ENCODE data around the gene AP3S1. TPM values are rescaled to one million over a fixed set of nuclear protein-coding genes. Genes with fewer than 3 reads are reported as not detected.
"Not testable (repeated sequence)": the region's sequence is repeated elsewhere in the genome, so short reads cannot be mapped to it uniquely, and the experiment has no call there.

The AP3S1 gene
- total and polyA plus RNA-seq, 3 donors from 2014 or later: 103 to 136 (median 105) TPM

DNA sequence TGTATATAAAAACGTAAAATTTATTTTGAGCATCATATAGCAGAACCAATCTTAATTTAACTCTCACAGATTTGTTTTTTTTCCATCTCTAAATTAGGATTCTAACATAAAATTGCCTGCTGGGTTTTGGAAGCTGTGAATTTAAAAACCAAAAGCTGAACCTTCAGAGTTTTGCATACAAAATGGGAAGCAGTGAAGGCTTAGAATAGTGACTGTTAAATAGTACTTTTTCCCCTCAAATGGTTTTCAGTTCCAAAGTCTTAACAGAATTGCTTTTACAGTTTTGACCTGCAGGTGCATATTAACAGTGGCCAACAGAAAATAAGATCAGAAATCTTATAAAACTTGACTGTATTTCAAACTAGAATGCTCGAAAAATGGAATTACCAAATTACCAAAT lies 65.4 kb downstream of the AP3S1 start:
- no peak overlapping the region for H3K4me3 ChIP-seq
- no peaks in the 10 kb centered on the region for H3K4me1 ChIP-seq
- no peak overlapping the region for H3K27ac ChIP-seq
- no peaks in the 10 kb centered on the region for H3K36me3 ChIP-seq (ENCODE audit: low read depth, missing control alignments)
- 88 to 95% methylated on average over 2 of the region's 2 CpGs for WGBS, 2 donors
- TF ChIP-seq CTCF (IDR thresholded peaks at IDR 0.05): no peak
- TF ChIP-seq POLR2A (IDR thresholded peaks at IDR 0.05): no peak
- no peak for DNase-seq
- H3K27me3 ChIP-seq: no peaks in the 10 kb centered on the region
- intact Hi-C loops (cut with DNase I; ENCODE audit: low total_unique reads): no loop called here
- no peaks in the 10 kb centered on the region for H3K9me3 ChIP-seq

- DNase-seq; H3K4me3 ChIP-seq; H3K27ac ChIP-seq; H3K9me3 ChIP-seq; H3K36me3 ChIP-seq (ENCODE audit: low read depth, missing control alignments); H3K27me3 ChIP-seq; intact Hi-C loops (cut with DNase I; ENCODE audit: low total_unique reads); H3K4me1 ChIP-seq: not testable (repeated sequence)
- WGBS, 2 donors: 94 to 96% methylated on average over 5 of the region's 5 CpGs
Measured at GRCh38 chr5:115913623-115914400, 72.1 kb downstream of the AP3S1 start.

DNA sequence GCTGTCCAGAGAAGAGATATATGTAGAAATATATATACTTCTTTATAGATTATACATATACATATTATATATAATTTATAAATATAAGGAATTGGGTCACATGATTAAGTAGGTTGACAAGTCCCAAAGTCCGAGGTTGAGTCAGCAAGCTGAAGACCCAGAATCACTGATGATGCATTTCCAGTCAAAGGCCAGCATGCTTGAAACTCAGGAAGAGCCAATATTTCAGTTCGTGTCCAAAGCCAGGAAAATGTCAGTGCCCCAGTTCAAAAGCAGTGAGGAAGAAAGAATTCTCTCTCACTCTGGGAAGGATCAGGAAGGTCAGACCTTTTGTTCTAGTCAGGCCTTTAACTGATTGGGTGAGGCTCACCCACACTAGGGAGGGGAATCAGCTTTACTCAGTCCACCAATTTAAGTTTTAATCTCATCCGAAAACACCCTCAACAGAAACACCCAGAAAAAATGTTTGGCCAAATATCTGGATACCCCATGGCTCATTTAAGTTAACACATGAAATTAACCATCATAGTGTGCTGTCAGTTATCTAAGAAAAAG lies 78.5 kb downstream of the AP3S1 start:
- WGBS, 2 donors: 54 to 67% methylated on average over 3 of the region's 3 CpGs
- no peak overlapping the region for H3K27ac ChIP-seq
- no peaks in the 10 kb centered on the region for H3K36me3 ChIP-seq (ENCODE audit: low read depth, missing control alignments)
- H3K27me3 ChIP-seq: no peaks in the 10 kb centered on the region
- H3K4me1 ChIP-seq: no peaks in the 10 kb centered on the region
- DNase-seq: no peak
- intact Hi-C loops (cut with DNase I; ENCODE audit: low total_unique reads): no loop called here
- no peak overlapping the region for H3K4me3 ChIP-seq
- no peaks in the 10 kb centered on the region for H3K9me3 ChIP-seq
- TF ChIP-seq CTCF (IDR thresholded peaks at IDR 0.05) (no peak), POLR2A (IDR thresholded peaks at IDR 0.05) (no peak)

DNA sequence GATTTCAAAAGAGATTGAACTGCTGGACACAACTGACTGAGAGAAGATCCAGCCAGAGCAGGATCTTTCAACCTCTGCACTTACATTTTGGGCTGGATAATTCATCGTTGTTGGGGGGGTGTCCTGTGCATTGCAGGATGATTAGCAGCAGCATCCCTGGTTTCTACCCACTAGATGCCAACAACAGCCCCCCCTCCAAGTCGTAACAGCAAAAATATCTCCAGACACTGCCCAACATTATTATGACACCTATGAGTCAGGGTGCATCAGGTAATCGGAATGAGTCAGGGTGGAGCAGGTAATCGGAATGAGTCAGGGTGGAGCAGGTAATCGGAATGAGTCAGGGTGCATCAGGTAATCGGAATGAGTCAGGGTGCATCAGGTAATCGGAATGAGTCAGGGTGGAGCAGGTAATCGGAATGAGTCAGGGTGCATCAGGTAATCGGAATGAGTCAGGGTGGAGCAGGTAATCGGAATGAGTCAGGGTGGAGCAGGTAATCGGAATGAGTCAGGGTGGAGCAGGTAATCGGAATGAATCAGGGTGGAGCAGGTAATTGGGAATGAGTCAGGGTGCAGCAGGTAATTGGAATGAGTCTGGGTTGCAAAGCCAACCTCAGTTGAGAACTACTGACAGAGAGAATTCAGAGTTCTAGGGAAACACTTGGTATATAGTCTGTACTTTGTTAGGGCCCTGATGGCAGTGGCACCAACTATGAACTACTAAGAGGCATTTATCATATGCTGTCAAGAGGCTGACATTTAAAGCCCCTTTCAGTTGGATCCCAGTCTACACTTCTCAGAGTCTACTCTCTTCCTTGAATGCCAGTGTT lies 87.1 kb downstream of the AP3S1 start:
- H3K27me3 ChIP-seq; intact Hi-C loops (cut with DNase I; ENCODE audit: low total_unique reads); H3K9me3 ChIP-seq; DNase-seq; H3K4me3 ChIP-seq; H3K36me3 ChIP-seq (ENCODE audit: low read depth, missing control alignments); H3K4me1 ChIP-seq; H3K27ac ChIP-seq: not testable (repeated sequence)
- 84 to 89% methylated on average over 12 of the region's 12 CpGs for WGBS, 2 donors

- DNase-seq; H3K36me3 ChIP-seq (ENCODE audit: low read depth, missing control alignments); H3K27ac ChIP-seq; H3K4me1 ChIP-seq; H3K4me3 ChIP-seq; H3K9me3 ChIP-seq; intact Hi-C loops (cut with DNase I; ENCODE audit: low total_unique reads); H3K27me3 ChIP-seq: not testable (repeated sequence)
- WGBS, 2 donors: 66 to 79% methylated on average over 17 of the region's 17 CpGs
Measured at GRCh38 chr5:115930171-115930570, 88.4 kb downstream of the AP3S1 start.

- H3K36me3 ChIP-seq (ENCODE audit: low read depth, missing control alignments): no peaks in the 10 kb centered on the region
- TF ChIP-seq POLR2A (IDR thresholded peaks at IDR 0.05) (no peak), CTCF (IDR thresholded peaks at IDR 0.05) (no peak)
- no peak for DNase-seq
- H3K27ac ChIP-seq: no peak overlapping the region
- no peaks in the 10 kb centered on the region for H3K9me3 ChIP-seq
- no peak overlapping the region for H3K4me3 ChIP-seq
- 79 to 89% methylated on average over 4 of the region's 4 CpGs for WGBS, 2 donors
- H3K27me3 ChIP-seq: no peaks in the 10 kb centered on the region
- no peaks in the 10 kb centered on the region for H3K4me1 ChIP-seq
- intact Hi-C loops (cut with DNase I; ENCODE audit: low total_unique reads): no loop called here
Measured at GRCh38 chr5:115930630-115931337, 89.0 kb downstream of the AP3S1 start.
